GM23338 (cell line): ENCODE data around the gene ADAM8. TPM values are rescaled to one million over a fixed set of nuclear protein-coding genes. Genes with fewer than 3 reads are reported as not detected.

Experiments
- ATAC-seq: fragments of 200-7000 bp; cut with Tn5 transposase; 3 replicates; pipeline ENCODE4 v1.9.1; 2020
- DNase-seq: peaks from one replicate; pipeline ENCODE4 v3.0.0-alpha.2; 2015; ENCODE audit warnings: low spot score
- H2AFZ ChIP-seq: fragments of 200-600 bp; sonication (generic); 2 replicates; pipeline ENCODE4 v1.8.0; 2016; ENCODE audit warnings: antibody characterized with exemption, mild to moderate bottlenecking, moderate library complexity
- H3F3A ChIP-seq: fragments of 200-600 bp; sonication (generic); replicated peaks from 2 replicates; pipeline ENCODE4 v1.8.0; 2017; ENCODE audit warnings: antibody characterized with exemption, mixed run types, low read depth
- H3K27ac ChIP-seq: fragments of 200-600 bp; sonication (generic); 2 replicates; pipeline ENCODE4 v1.6.1; 2016; ENCODE audit warnings: low read depth
- H3K27me3 ChIP-seq: fragments of 200-600 bp; sonication (generic); 2 replicates; pipeline ENCODE4 v1.8.0; 2016; ENCODE audit warnings: mild to moderate bottlenecking, mixed run types, moderate library complexity; ENCODE audit not compliant: insufficient read depth
- H3K36me3 ChIP-seq: fragments of 200-600 bp; sonication (generic); 2 replicates; pipeline ENCODE4 v1.8.0; 2016; ENCODE audit warnings: mild to moderate bottlenecking; ENCODE audit not compliant: insufficient read depth
- H3K4me1 ChIP-seq: fragments of 200-600 bp; sonication (generic); 2 replicates; pipeline ENCODE4 v1.8.0; 2016; ENCODE audit warnings: mild to moderate bottlenecking, moderate library complexity; ENCODE audit not compliant: insufficient read depth
- H3K4me2 ChIP-seq: fragments of 200-600 bp; sonication (generic); 2 replicates; pipeline ENCODE4 v1.7.1; 2017; ENCODE audit warnings: mixed run types
- H3K4me3 ChIP-seq: fragments of 200-600 bp; sonication (generic); 2 replicates; pipeline ENCODE4 v1.6.1; 2016; ENCODE audit warnings: mixed run types
- H3K79me2 ChIP-seq: fragments of 200-600 bp; sonication (generic); replicated peaks from 2 replicates; pipeline ENCODE4 v1.8.0; 2017; ENCODE audit warnings: mild to moderate bottlenecking; ENCODE audit not compliant: insufficient read depth
- H3K9me2 ChIP-seq: fragments of 200-600 bp; sonication (generic); 2 replicates; pipeline ENCODE4 v1.8.0; 2017; ENCODE audit not compliant: insufficient read depth
- H4K20me1 ChIP-seq: fragments of 200-600 bp; sonication (generic); replicated peaks from 2 replicates; pipeline ENCODE4 v1.8.0; 2017; ENCODE audit warnings: mild to moderate bottlenecking; ENCODE audit not compliant: insufficient read depth
- H3K27ac Mint-ChIP-seq: 2 replicates; pipeline ENCODE4 v1.8.0; 2020; ENCODE audit warnings: inconsistent platforms, mild to moderate bottlenecking, moderate library complexity, mixed read lengths
- H3K27me3 Mint-ChIP-seq: 3 replicates; pipeline ENCODE4 v1.8.0; 2022; ENCODE audit warnings: low read depth, mild to moderate bottlenecking, moderate library complexity, mixed read lengths, inconsistent platforms; ENCODE audit not compliant: insufficient read depth, poor library complexity
- H3K36me3 Mint-ChIP-seq: 3 replicates; pipeline ENCODE4 v1.8.0; 2021; ENCODE audit warnings: low read depth, mild to moderate bottlenecking, inconsistent platforms, moderate library complexity, mixed read lengths
- H3K4me1 Mint-ChIP-seq: 3 replicates; pipeline ENCODE4 v1.8.0; 2020; ENCODE audit warnings: mild to moderate bottlenecking, inconsistent platforms, mixed read lengths
- H3K4me3 Mint-ChIP-seq: 3 replicates; pipeline ENCODE4 v1.8.0; 2021; ENCODE audit warnings: moderate library complexity, mild to moderate bottlenecking, inconsistent platforms, mixed read lengths
- H3K9me3 Mint-ChIP-seq: 3 replicates; pipeline ENCODE4 v1.8.0; 2020; ENCODE audit warnings: moderate library complexity, mild to moderate bottlenecking, inconsistent platforms, mixed read lengths
- CREB1 ChIP-seq: fragments of 250-450 bp; sonication (Bioruptor Pico); IDR thresholded peaks from 2 replicates; pipeline ENCODE4 v1.5.0; 2020; ENCODE audit warnings: low read depth, mild to moderate bottlenecking, moderate library complexity
- polyA plus RNA-seq: library from polyadenylated mRNA; unstranded; fragments of >200 nt; fragmentation: Nextera tagmentation; extraction: Ambion mirVana; gene quantifications from 2 replicates; pipeline ENCODE4 v1.2.1, GENCODE V29; 2016
- total RNA-seq: library from RNA; depleted of rRNA; stranded (reverse); fragments of >200 nt; shearing (Covaris generic); gene quantifications from 2 replicates; pipeline ENCODE4 v1.2.3, GENCODE V29; 2014
- TF ChIP-seq, protein P1 (sequence below): fragments of 250-450 bp; sonication (Bioruptor Pico); IDR thresholded peaks from 2 replicates; pipeline ENCODE4 v1.5.0; 2020; ENCODE audit warnings: mild to moderate bottlenecking, moderate library complexity
- TF ChIP-seq, protein P2 (sequence below), 2 experiments: fragments of 200-600 bp in 1 of 2; sonication (generic) in 1 of 2; conservative IDR thresholded peaks; 2 replicates each; pipeline versions ENCODE4 v1.5.1 to v1.6.1; 2016 to 2017; ENCODE audit warnings: antibody characterized with exemption in 2 of 2, low read depth in 2 of 2, mild to moderate bottlenecking in 2 of 2, moderate library complexity in 1 of 2

Gene ADAM8
- total and polyA plus RNA-seq, 2 experiments from 2014 or later, result 1.9 to 5.5 TPM

DNA sequence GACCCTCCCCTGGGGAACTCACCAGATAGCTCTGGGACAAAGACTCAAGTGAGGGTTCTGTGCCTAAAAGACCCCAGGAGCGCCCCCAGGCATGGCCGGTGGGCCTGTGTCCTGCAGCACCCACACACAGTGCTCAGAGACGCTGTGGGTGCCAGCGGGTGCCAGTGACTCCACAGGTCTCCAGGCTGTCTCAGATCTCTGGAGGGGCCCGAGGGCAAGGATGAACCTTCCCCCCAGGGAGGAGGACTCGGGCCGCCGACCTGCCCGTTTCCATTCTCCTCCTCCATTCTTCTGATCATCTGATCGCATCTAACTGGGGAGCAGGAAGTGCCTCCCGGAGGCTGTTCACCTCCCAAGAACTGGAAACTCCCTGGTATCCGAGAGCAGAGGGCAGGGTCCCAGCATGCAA is 980 bp downstream of the ADAM8 start (continued):
- TF ChIP-seq, protein P1, sequence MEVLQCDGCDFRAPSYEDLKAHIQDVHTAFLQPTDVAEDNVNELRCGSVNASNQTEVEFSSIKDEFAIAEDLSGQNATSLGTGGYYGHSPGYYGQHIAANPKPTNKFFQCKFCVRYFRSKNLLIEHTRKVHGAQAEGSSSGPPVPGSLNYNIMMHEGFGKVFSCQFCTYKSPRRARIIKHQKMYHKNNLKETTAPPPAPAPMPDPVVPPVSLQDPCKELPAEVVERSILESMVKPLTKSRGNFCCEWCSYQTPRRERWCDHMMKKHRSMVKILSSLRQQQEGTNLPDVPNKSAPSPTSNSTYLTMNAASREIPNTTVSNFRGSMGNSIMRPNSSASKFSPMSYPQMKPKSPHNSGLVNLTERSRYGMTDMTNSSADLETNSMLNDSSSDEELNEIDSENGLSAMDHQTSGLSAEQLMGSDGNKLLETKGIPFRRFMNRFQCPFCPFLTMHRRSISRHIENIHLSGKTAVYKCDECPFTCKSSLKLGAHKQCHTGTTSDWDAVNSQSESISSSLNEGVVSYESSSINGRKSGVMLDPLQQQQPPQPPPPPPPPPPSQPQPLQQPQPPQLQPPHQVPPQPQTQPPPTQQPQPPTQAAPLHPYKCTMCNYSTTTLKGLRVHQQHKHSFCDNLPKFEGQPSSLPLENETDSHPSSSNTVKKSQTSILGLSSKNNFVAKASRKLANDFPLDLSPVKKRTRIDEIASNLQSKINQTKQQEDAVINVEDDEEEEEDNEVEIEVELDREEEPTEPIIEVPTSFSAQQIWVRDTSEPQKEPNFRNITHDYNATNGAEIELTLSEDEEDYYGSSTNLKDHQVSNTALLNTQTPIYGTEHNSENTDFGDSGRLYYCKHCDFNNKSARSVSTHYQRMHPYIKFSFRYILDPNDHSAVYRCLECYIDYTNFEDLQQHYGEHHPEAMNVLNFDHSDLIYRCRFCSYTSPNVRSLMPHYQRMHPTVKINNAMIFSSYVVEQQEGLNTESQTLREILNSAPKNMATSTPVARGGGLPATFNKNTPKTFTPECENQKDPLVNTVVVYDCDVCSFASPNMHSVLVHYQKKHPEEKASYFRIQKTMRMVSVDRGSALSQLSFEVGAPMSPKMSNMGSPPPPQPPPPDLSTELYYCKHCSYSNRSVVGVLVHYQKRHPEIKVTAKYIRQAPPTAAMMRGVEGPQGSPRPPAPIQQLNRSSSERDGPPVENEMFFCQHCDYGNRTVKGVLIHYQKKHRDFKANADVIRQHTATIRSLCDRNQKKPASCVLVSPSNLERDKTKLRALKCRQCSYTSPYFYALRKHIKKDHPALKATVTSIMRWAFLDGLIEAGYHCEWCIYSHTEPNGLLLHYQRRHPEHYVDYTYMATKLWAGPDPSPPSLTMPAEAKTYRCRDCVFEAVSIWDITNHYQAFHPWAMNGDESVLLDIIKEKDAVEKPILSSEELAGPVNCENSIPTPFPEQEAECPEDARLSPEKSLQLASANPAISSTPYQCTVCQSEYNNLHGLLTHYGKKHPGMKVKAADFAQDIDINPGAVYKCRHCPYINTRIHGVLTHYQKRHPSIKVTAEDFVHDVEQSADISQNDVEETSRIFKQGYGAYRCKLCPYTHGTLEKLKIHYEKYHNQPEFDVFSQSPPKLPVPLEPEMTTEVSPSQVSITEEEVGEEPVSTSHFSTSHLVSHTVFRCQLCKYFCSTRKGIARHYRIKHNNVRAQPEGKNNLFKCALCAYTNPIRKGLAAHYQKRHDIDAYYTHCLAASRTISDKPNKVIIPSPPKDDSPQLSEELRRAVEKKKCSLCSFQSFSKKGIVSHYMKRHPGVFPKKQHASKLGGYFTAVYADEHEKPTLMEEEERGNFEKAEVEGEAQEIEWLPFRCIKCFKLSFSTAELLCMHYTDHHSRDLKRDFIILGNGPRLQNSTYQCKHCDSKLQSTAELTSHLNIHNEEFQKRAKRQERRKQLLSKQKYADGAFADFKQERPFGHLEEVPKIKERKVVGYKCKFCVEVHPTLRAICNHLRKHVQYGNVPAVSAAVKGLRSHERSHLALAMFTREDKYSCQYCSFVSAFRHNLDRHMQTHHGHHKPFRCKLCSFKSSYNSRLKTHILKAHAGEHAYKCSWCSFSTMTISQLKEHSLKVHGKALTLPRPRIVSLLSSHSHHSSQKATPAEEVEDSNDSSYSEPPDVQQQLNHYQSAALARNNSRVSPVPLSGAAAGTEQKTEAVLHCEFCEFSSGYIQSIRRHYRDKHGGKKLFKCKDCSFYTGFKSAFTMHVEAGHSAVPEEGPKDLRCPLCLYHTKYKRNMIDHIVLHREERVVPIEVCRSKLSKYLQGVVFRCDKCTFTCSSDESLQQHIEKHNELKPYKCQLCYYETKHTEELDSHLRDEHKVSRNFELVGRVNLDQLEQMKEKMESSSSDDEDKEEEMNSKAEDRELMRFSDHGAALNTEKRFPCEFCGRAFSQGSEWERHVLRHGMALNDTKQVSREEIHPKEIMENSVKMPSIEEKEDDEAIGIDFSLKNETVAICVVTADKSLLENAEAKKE, result no peak

DNA sequence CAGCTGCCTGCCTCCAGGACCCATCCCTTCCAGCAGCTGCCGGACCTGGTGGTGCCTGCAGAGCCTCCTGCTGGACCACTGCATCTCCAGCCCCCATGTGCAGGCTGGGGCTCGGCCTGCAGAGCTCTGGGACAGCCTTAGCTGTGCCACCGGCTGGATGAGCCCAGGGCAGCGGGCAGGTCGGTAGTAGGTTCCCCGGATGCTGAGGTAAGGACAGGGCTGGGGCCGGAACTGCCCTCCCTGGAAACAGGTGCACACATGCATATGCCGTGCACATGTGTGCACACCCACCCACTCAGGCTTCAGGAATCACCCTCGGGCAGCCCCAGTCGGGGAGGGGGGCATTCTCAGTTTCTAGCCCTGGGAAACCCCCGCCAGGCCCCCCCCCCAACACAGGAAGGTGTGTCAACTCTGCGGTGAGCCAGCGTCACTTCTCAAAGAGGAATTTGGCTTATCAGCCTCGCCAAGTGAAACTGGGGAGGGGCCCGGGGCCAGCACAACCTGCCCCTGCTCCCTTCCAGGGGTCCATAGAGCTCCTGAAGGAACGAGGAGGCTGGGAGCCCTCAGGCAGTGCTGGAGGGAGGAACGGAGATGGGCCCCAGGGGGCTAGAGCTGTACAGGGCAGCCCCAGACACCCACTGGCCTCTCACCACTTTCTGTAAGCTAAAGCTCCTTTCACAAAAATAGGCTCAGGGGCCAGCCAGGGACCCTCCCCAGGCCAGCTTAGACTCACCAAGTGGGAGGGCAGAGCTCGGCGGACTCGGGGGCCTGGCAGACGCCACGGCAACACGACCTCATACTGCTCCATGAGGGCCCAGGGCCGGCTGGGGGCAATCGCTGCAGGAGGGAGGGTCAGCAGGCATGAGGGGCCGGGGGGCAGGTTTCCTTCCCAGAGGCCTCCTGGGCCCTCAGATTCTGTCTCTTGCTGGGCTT is 1.7 kb downstream of the ADAM8 start:
- Histone ChIP-seq H4K20me1 (no peaks in the 10 kb centered on the region), H3K27ac (no peak overlapping the region), H3K79me2 (no peaks in the 10 kb centered on the region), H3K4me2 (no peak overlapping the region), H3K4me1 (no peaks in the 10 kb centered on the region), H3F3A (no peaks in the 10 kb centered on the region), H2AFZ (no peak overlapping the region), H3K27me3 (no peaks in the 10 kb centered on the region), H3K9me2 (no peaks in the 10 kb centered on the region), H3K36me3 (no peaks in the 10 kb centered on the region), H3K4me3 (no peak overlapping the region)
- Mint-ChIP-seq H3K4me1 (peaks cover 4% of the 10 kb centered on the region; the same call in 2 of the 3 replicates), H3K27ac (no peak overlapping the region), H3K27me3 (peaks cover 3% of the 10 kb centered on the region), H3K36me3 (no peaks in the 10 kb centered on the region), H3K9me3 (no peaks in the 10 kb centered on the region), H3K4me3 (no peak overlapping the region)
- ATAC-seq (no peak), DNase-seq (no peak)
- TF ChIP-seq, protein P2, sequence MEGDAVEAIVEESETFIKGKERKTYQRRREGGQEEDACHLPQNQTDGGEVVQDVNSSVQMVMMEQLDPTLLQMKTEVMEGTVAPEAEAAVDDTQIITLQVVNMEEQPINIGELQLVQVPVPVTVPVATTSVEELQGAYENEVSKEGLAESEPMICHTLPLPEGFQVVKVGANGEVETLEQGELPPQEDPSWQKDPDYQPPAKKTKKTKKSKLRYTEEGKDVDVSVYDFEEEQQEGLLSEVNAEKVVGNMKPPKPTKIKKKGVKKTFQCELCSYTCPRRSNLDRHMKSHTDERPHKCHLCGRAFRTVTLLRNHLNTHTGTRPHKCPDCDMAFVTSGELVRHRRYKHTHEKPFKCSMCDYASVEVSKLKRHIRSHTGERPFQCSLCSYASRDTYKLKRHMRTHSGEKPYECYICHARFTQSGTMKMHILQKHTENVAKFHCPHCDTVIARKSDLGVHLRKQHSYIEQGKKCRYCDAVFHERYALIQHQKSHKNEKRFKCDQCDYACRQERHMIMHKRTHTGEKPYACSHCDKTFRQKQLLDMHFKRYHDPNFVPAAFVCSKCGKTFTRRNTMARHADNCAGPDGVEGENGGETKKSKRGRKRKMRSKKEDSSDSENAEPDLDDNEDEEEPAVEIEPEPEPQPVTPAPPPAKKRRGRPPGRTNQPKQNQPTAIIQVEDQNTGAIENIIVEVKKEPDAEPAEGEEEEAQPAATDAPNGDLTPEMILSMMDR (conservative IDR thresholded peaks at IDR 0.05; ENCODE audit: low read depth in 2 of 2), result peak in 1 of 2 experiments; percentile 18; a peak in 1 of 4 replicates
- TF ChIP-seq CREB1 (CRISPR knock-in tag), result no peak
